CD14-positive monocyte (primary cell): Measurements from ENCODE around the gene CUX1. TPM values are rescaled to one million over a fixed set of nuclear protein-coding genes. Genes with fewer than 3 reads are reported as not detected.

Source experiments
- DNase-seq, 3 donors: peaks; one replicate each; pipeline ENCODE4 v3.0.0-alpha.2; 2011 to 2022
- H2AFZ ChIP-seq: 2 replicates; pipeline ENCODE4 v1.6.0; 2012; ENCODE audit warnings: mild to moderate bottlenecking, low read depth, low read length, inconsistent platforms; ENCODE audit not compliant: insufficient read depth, poor library complexity, severe bottlenecking
- H3K27ac ChIP-seq, 2 donors: 1 replicate in 1 of 2; 2 replicates in 1 of 2; pipeline ENCODE4 v1.5.1; 2012 to 2013; ENCODE audit warnings: low read length in 2 of 2, control low read depth in 1 of 2, inconsistent platforms in 1 of 2, low read depth in 1 of 2, mild to moderate bottlenecking in 1 of 2
- H3K27me3 ChIP-seq, 2 donors: one replicate each; pipeline versions ENCODE4 v1.6.0 to v1.6.1; 2011 to 2013; ENCODE audit warnings: low read length in 2 of 2; ENCODE audit not compliant: control insufficient read depth in 2 of 2, insufficient read depth in 2 of 2
- H3K36me3 ChIP-seq, 2 donors: replicated peaks in 1 of 2; 1 replicate in 1 of 2; 2 replicates in 1 of 2; pipeline versions ENCODE4 v1.5.1 to v1.6.1; 2012 to 2013; ENCODE audit warnings: low read length in 2 of 2, control low read depth in 1 of 2, inconsistent platforms in 1 of 2, mild to moderate bottlenecking in 1 of 2; ENCODE audit not compliant: insufficient read depth in 2 of 2, control insufficient read depth in 1 of 2
- H3K4me1 ChIP-seq, 2 donors: 1 replicate in 1 of 2; 2 replicates in 1 of 2; pipeline versions ENCODE4 v1.5.1 to v1.6.1; 2012 to 2013; ENCODE audit warnings: low read length in 2 of 2, control low read depth in 1 of 2, inconsistent platforms in 1 of 2, mild to moderate bottlenecking in 1 of 2, moderate library complexity in 1 of 2; ENCODE audit not compliant: insufficient read depth in 2 of 2, control insufficient read depth in 1 of 2
- H3K4me2 ChIP-seq: replicated peaks from 2 replicates; pipeline ENCODE3; 2012; ENCODE audit warnings: low read length, moderate library complexity, mild to moderate bottlenecking; ENCODE audit not compliant: poor library complexity, severe bottlenecking; ENCODE audit errors: extremely low read depth
- H3K4me3 ChIP-seq, 3 experiments: fragments of 200-600 bp in 1 of 3; sonication (generic) in 1 of 3; replicated peaks in 1 of 3; 1 replicate in 2 of 3; 2 replicates in 1 of 3; pipeline ENCODE4 v1.5.1; 2011 to 2013; ENCODE audit warnings: low read length in 3 of 3, mild to moderate bottlenecking in 3 of 3, control low read depth in 2 of 3, low read depth in 2 of 3, inconsistent platforms in 1 of 3, moderate library complexity in 1 of 3
- H3K79me2 ChIP-seq: 2 replicates; pipeline ENCODE4 v1.6.0; 2012; ENCODE audit warnings: mild to moderate bottlenecking, control low read depth, inconsistent platforms, low read length, moderate library complexity; ENCODE audit not compliant: insufficient read depth
- H3K9ac ChIP-seq: 2 replicates; pipeline ENCODE4 v1.6.0; 2017; ENCODE audit warnings: low read length, mild to moderate bottlenecking; ENCODE audit not compliant: insufficient read depth, poor library complexity, severe bottlenecking
- H3K9me3 ChIP-seq, 2 donors: replicated peaks in 1 of 2; 1 replicate in 1 of 2; 2 replicates in 1 of 2; pipeline versions ENCODE4 v1.5.1 to v1.6.1; 2012 to 2013; ENCODE audit warnings: low read length in 2 of 2, control low read depth in 1 of 2; ENCODE audit not compliant: control insufficient read depth in 1 of 2, insufficient read depth in 1 of 2
- H4K20me1 ChIP-seq: 2 replicates; pipeline ENCODE4 v1.6.0; 2012; ENCODE audit warnings: mild to moderate bottlenecking, low read length, control low read depth, moderate library complexity; ENCODE audit not compliant: insufficient read depth
- H3K27ac Mint-ChIP-seq, 7 donors: one replicate each; pipeline ENCODE4 v1.8.0; 2020; ENCODE audit warnings: mild to moderate bottlenecking in 7 of 7, mixed read lengths in 7 of 7, moderate library complexity in 6 of 7, inconsistent platforms in 2 of 7
- H3K27me3 Mint-ChIP-seq, 3 donors: one replicate each; pipeline ENCODE4 v1.8.0; 2021 to 2022; ENCODE audit warnings: low read depth in 3 of 3, mild to moderate bottlenecking in 3 of 3, mixed read lengths in 3 of 3, moderate library complexity in 3 of 3, inconsistent platforms in 1 of 3
- H3K36me3 Mint-ChIP-seq, 2 donors: one replicate each; pipeline ENCODE4 v1.8.0; 2020; ENCODE audit warnings: mixed read lengths in 2 of 2, inconsistent platforms in 1 of 2, mild to moderate bottlenecking in 1 of 2
- H3K4me1 Mint-ChIP-seq: one replicate; pipeline ENCODE4 v1.8.0; 2020; ENCODE audit warnings: mild to moderate bottlenecking, mixed read lengths
- H3K4me3 Mint-ChIP-seq, 2 donors: one replicate each; pipeline ENCODE4 v1.8.0; 2020; ENCODE audit warnings: mild to moderate bottlenecking in 2 of 2, mixed read lengths in 2 of 2, moderate library complexity in 1 of 2
- H3K9me3 Mint-ChIP-seq, 7 donors: one replicate each; pipeline ENCODE4 v1.8.0; 2020 to 2022; ENCODE audit warnings: mixed read lengths in 7 of 7, mild to moderate bottlenecking in 6 of 7, moderate library complexity in 6 of 7, inconsistent platforms in 2 of 7
- CTCF ChIP-seq: fragments of 200-600 bp; IDR thresholded peaks from one replicate; pipeline ENCODE4 v1.8.0; 2022; ENCODE audit warnings: antibody characterized with exemption, mild to moderate bottlenecking
- WGBS: methylation state at CpG from one replicate; pipeline ENCODE4 v1.1.5; 2013; ENCODE audit warnings: missing lambda C conversion rate; ENCODE audit not compliant: insufficient coverage; 5-methylcytosine and 5-hydroxymethylcytosine counted together
- intact Hi-C, 2 donors: fragments of 100-400 bp; cut with micrococcal nuclease; formaldehyde crosslinking; loops; one replicate each; pipeline versions ENCODE4 v1.15.0 to v1.15.1; 2023
- polyA plus RNA-seq, 3 donors: library from polyadenylated mRNA; depleted of rRNA in 1 of 3; unstranded in 2 of 3; stranded (reverse) in 1 of 3; fragments of 300-500 nt in 2 of 3; fragments of >200 nt in 1 of 3; fragmentation: Illumina TruSeq in 2 of 3; gene quantifications; 1 replicate in 2 of 3; 2 replicates in 1 of 3; pipeline ENCODE4 v1.2.3, GENCODE V29; 2012 to 2021

Gene CUX1
- polyA plus RNA-seq, 3 donors, result 17.6 to 38.0 (median 28.0) TPM

DNA sequence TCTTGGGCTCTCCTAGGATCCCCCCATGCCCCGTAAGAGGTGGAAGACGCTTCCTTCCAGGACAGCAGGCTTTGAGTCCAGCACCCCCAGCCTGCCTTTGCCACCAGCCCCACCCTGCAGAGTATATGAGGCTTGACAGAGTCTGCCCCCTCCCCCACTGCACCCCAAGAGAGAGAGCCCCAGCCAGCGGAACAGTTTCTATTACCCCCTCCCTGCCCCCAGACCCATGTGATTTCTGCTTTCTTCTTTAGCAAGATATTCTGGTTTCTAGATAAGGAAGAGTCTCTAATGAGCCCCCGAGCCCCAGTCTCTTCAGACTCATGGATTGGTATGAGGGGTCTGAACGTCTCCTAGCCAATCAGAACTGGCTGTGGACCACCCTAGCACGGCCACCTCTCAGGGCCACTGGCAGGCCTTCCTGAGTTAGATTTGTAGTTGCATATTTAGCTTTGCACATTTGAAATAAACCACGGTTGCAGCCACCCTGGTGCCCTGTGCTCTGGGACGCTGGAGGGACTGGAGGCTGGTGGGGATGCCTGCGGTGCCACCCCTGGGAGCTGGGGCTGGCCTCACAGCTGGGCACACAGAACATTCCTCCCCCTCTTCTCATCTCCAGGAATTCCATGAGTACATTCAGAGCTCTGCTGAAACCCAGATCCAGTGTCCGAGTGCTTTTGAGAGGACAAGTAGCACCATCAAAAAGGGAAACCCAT lies 466.2 kb downstream of the CUX1 start:
- intact Hi-C loops, result loop anchor here (10.0 kb wide), 2 partner anchors 171 to 181 kb away; partner anchors contain the start of genes ALKBH4 (in 1 of the 2) and LRWD1 (in 1 of the 2)
- Histone ChIP-seq H3K27me3 (no peaks in the 10 kb centered on the region), H3K79me2 (peaks cover 27% of the 10 kb centered on the region), H3K4me1 (peaks cover 43 to 53% of the 10 kb centered on the region in 2 donors), H2AFZ (no peak overlapping the region), H3K4me3 (no peak overlapping the region), H4K20me1 (peaks cover 29% of the 10 kb centered on the region), H3K9ac (no peak overlapping the region), H3K4me2 (no peak overlapping the region), H3K36me3 (no peaks in the 10 kb centered on the region), H3K27ac (no peak overlapping the region), H3K9me3 (no peaks in the 10 kb centered on the region)
- Mint-ChIP-seq H3K27me3 (peaks cover 0 to 12% (median 2%) of the 10 kb centered on the region in 3 donors), H3K4me3 (peak overlapping the region in 1 of 2 donors; percentile 46), H3K4me1 (peaks cover 36% of the 10 kb centered on the region), H3K27ac (peak overlapping the region in 5 of 7 donors; percentile 37 to 73 (median 58)), H3K36me3 (no peaks in the 10 kb centered on the region), H3K9me3 (no peaks in the 10 kb centered on the region)
- DNase-seq, result no peak
- TF ChIP-seq CTCF, result no peak
- WGBS, result 98% methylated on average over 7 of the region's 10 CpGs

DNA sequence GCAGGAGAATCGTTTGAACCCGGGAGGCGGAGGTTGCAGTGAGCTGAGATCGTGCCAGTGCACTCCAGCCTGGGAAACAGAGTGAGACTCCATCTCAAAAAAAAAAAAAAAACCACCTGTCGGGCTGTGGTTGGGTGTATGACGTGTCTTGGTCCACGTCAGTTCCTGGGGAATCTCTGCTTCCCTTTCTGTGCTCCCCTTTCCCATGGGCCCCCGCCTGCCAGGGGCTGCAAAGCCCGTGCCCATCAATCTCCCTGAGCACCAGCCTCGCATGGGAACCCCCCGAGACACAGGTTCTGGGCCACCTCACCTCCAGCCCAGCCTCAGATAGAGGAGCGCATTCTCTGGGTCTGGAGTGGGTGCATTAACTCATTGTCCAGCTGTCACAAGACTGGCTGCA lies 467.0 kb downstream of the CUX1 start:
- Histone ChIP-seq H4K20me1 (peaks cover 37% of the 10 kb centered on the region), H3K79me2 (peaks cover 33% of the 10 kb centered on the region), H3K9me3 (no peaks in the 10 kb centered on the region), H3K4me3 (peak overlapping the region in 2 of 3 experiments; percentile 70 to 93), H3K9ac (peak overlapping the region; percentile 90), H3K27me3 (no peaks in the 10 kb centered on the region), H3K4me2 (peak overlapping the region; percentile 97), H3K4me1 (peaks cover 49 to 58% of the 10 kb centered on the region in 2 donors), H3K36me3 (no peaks in the 10 kb centered on the region), H2AFZ (peak overlapping the region; percentile 77), H3K27ac (peak overlapping the region; percentile 64 to 87)
- peak overlapping the region; percentile 98 to 99 for H3K4me3 Mint-ChIP-seq
- no peaks in the 10 kb centered on the region for H3K36me3 Mint-ChIP-seq
- intact Hi-C loops, result loop anchor here (10.0 kb wide), 2 partner anchors 170 to 180 kb away; partner anchors contain the start of genes ALKBH4 (in 1 of the 2) and LRWD1 (in 1 of the 2)
- TF ChIP-seq CTCF, result no peak
- H3K9me3 Mint-ChIP-seq, result no peaks in the 10 kb centered on the region
- peak in 2 of 3 donors; percentile 45 to 74 for DNase-seq
- WGBS, result 43% methylated on average over 2 of the region's 12 CpGs
- H3K4me1 Mint-ChIP-seq, result peaks cover 41% of the 10 kb centered on the region
- H3K27ac Mint-ChIP-seq, result peak overlapping the region; percentile 85 to 95 (median 90)
- H3K27me3 Mint-ChIP-seq, result peaks cover 0 to 12% (median 2%) of the 10 kb centered on the region in 3 donors
